ENCODE data around the gene DOC2A. TPM values are rescaled to one million over a fixed set of nuclear protein-coding genes. Genes with fewer than 3 reads are reported as not detected.

The DOC2A gene
- total and polyA plus RNA-seq, 4 donors, result 0.09 to 0.22 (median 0.17) TPM; not detected in 1

GRCh38 chr16:30049871-30050270 is 39.0 kb upstream of the DOC2A start:
- 95% methylated on average over 8 of the region's 8 CpGs for WGBS

GRCh38 chr16:30046588-30046987 is 35.8 kb upstream of the DOC2A start:
- H3K4me1 ChIP-seq (ENCODE audit: control insufficient read depth in 4 of 4, insufficient read depth in 4 of 4, low read length in 3 of 4), result no peaks in the 10 kb centered on the region
- no peak overlapping the region for H3K9ac ChIP-seq (ENCODE audit: low read depth in 1 of 2, low read length in 2 of 2)
- WGBS, result 97% methylated on average over 1 of the region's 1 CpG
- H3K4me3 ChIP-seq (ENCODE audit: low read depth in 1 of 3, low read length in 3 of 3), result no peak overlapping the region
- no peak overlapping the region for H3K27ac ChIP-seq (ENCODE audit: low read depth in 1 of 2, low read length in 2 of 2)
- H3K27me3 ChIP-seq (ENCODE audit: control insufficient read depth in 4 of 4, insufficient read depth in 4 of 4, low read length in 3 of 4), result no peaks in the 10 kb centered on the region
- DNase-seq (ENCODE audit: low spot score), result no peak
- no peaks in the 10 kb centered on the region for H3K36me3 ChIP-seq (ENCODE audit: control insufficient read depth in 4 of 4, insufficient read depth in 3 of 4, low read depth in 1 of 4, low read length in 3 of 4)
- H3K9me3 ChIP-seq (ENCODE audit: control insufficient read depth in 4 of 4, low read length in 3 of 4), result no peaks in the 10 kb centered on the region
- no peak for TF ChIP-seq FOXA1 (IDR thresholded peaks at IDR 0.05)
- no peak for TF ChIP-seq ATF3 (IDR thresholded peaks at IDR 0.05)
- no peak for TF ChIP-seq HNF4G (IDR thresholded peaks at IDR 0.05)
- TF ChIP-seq RAD21 (IDR thresholded peaks at IDR 0.05), result no peak
- TF ChIP-seq EGR1 (IDR thresholded peaks at IDR 0.05; ENCODE audit: low read depth in 2 of 2), result no peak
- TF ChIP-seq YY1 (IDR thresholded peaks at IDR 0.05), result no peak
- TF ChIP-seq ZBTB33 (IDR thresholded peaks at IDR 0.05), result no peak
- no peak for TF ChIP-seq GABPA (IDR thresholded peaks at IDR 0.05 in 1 of 2, conservative IDR thresholded peaks at IDR 0.05 in 1 of 2)
- TF ChIP-seq CTCF (IDR thresholded peaks at IDR 0.05; ENCODE audit: low read depth, low read length, missing input control), result no peak
- no peak for TF ChIP-seq RXRA (IDR thresholded peaks at IDR 0.05)
- no peak for TF ChIP-seq NR2F2 (IDR thresholded peaks at IDR 0.05)
- no peak for TF ChIP-seq FOXA2 (IDR thresholded peaks at IDR 0.05)
- TF ChIP-seq SP1 (IDR thresholded peaks at IDR 0.05), result no peak
- no peak for TF ChIP-seq MAX (IDR thresholded peaks at IDR 0.05)
- TF ChIP-seq TAF1 (conservative IDR thresholded peaks at IDR 0.05), result no peak

More at GRCh38 chr16:30049871-30050270, 39.0 kb upstream of the DOC2A start:
- Histone ChIP-seq H3K4me3 (ENCODE audit: low read depth in 1 of 3, low read length in 3 of 3) (no peak overlapping the region), H3K4me1 (ENCODE audit: control insufficient read depth in 4 of 4, insufficient read depth in 4 of 4, low read length in 3 of 4) (peaks cover 2 to 11% (median 7%) of the 10 kb centered on the region in 4 donors), H3K36me3 (ENCODE audit: control insufficient read depth in 4 of 4, insufficient read depth in 3 of 4, low read depth in 1 of 4, low read length in 3 of 4) (no peaks in the 10 kb centered on the region), H3K27ac (ENCODE audit: low read depth in 1 of 2, low read length in 2 of 2) (no peak overlapping the region), H3K9ac (ENCODE audit: low read depth in 1 of 2, low read length in 2 of 2) (no peak overlapping the region), H3K27me3 (ENCODE audit: control insufficient read depth in 4 of 4, insufficient read depth in 4 of 4, low read length in 3 of 4) (no peaks in the 10 kb centered on the region), H3K9me3 (ENCODE audit: control insufficient read depth in 4 of 4, low read length in 3 of 4) (no peaks in the 10 kb centered on the region)
- no peak for TF ChIP-seq HNF4A (conservative IDR thresholded peaks at IDR 0.05)
- TF ChIP-seq FOXA1 (IDR thresholded peaks at IDR 0.05), result no peak
- no peak for TF ChIP-seq JUND (IDR thresholded peaks at IDR 0.05)
- no peak for TF ChIP-seq SP1 (IDR thresholded peaks at IDR 0.05)
- TF ChIP-seq GABPA (IDR thresholded peaks at IDR 0.05 in 1 of 2, conservative IDR thresholded peaks at IDR 0.05 in 1 of 2), result no peak
- TF ChIP-seq YY1 (IDR thresholded peaks at IDR 0.05), result no peak
- TF ChIP-seq FOXA2 (IDR thresholded peaks at IDR 0.05), result no peak
- TF ChIP-seq ATF3 (IDR thresholded peaks at IDR 0.05), result no peak
- TF ChIP-seq RAD21 (IDR thresholded peaks at IDR 0.05), result no peak
- TF ChIP-seq NR2F2 (IDR thresholded peaks at IDR 0.05), result no peak
- TF ChIP-seq CTCF (IDR thresholded peaks at IDR 0.05; ENCODE audit: low read depth, low read length, missing input control), result no peak
- no peak for TF ChIP-seq ZBTB33 (IDR thresholded peaks at IDR 0.05)
- DNase-seq (ENCODE audit: low spot score), result no peak
